Activated T-cell treated with anti-CD3 and anti-CD28 coated beads, Interleukin-2, amount 50 U/mL, for 1 hour (primary cell): ENCODE data around the gene TTLL8.

Source experiments
- DNase-seq: peaks from one replicate; pipeline ENCODE4 v3.0.0-alpha.2; 2020

Gene TTLL8

DNA sequence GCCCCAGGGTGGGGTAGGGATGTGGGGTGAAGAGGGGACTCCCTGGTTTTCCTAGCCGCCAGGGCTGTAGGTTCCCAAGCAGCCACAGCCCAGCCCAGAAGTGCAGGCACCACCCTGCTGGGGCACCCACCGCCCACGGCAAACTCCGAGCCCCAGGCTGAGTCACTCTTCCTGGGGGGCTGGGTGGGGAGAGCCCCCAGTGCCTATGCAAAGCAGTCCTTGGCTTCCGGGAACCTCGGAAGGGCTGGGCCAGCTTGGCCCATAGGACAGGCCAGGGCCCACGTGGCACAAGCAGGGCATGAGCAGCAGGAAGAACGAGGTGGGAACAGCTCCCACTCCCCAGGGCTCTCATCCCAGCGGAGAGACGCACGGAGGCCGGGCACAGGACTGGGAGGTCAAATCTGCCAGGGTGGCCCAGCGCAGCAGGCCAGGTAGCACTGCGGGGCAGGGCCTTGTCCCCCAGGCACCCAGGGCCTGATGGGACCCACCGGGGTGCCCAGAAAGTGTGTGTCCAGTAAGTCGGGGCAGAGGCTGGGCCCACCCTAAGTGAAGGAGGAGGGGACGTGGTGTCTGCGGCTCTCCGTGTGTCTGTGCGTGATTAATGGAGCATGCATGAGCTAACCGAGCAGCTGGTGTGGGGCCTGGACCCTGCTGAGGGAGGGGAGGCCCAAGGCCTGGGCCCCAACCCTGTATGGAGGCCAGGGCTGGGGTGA lies 41.0 kb downstream of the TTLL8 start:
- peak; percentile 58 for DNase-seq

- DNase-seq: no peak
Observed at GRCh38 chr22:50016308-50016987, 41.6 kb downstream of the TTLL8 start.

GRCh38 chr22:50015451-50016307 lies 42.4 kb downstream of the TTLL8 start:
- DNase-seq: peak; percentile 17

DNA sequence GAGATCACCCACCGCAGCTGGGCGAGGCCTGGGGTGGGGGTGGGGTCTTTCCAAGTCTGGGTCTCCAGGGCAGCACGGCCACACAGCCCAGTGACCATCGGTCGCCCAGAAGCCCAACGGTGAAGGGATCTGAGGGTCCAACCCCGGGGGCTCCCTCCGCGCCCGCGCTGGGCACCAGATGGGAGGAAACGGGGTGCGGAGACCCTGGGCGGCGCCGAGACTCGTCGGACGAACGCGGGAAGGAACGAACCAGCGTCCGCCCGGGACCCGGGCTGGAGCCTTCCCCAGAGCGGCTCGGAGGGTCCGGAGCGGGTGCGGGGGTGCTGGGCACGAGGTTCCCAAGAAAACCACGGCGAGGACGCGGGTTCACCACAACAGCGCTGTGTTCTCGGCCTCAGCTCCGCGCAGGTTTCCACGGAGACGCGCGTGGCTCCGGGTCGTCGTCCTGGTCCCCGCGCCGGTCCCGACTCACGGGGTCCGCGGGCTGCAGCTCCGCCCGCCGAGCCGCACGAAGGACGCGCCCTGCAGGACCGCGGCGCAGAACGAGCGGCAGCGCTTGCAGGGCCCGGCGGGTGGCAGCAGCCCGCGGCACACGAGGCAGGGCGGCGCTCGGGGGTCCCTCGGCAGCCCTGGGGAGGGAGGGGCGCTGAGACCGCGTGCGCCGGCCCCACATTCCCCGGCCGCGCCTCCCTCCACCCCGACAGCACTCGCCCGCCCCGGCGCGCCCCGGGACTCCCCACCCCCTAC lies 43.3 kb downstream of the TTLL8 start:
- peak; percentile 39 for DNase-seq

DNA sequence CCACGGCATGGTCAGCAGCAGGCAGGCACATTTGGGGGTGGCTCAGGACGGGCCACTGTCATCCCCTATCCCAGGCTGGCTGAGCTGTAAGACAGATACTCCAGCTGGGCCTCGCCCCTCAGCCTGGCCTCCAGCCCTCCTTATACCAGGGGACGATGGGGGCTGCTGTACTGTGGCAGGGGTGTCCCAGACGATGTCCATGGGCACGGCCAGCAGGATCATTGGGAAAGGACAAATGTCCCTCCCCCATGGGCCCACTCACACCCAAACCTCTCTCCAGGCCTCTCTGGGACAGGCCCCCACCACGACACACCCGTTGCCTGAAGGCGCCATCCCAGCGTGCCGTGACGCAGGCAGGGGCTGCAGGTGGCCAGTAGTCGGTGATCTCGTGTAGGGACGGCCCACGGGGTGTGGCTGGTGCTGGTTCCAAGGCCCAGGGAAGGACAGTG lies 44.0 kb downstream of the TTLL8 start:
- DNase-seq: peak; percentile 20

GRCh38 chr22:50012211-50013181 lies 45.6 kb downstream of the TTLL8 start, which contains the start of gene IL17REL:
Gene IL17REL, minus strand, starts transcription at chr22:50012765. Its CDS starts 119 bp downstream, at chr22:50012646.
- no peak for DNase-seq

GRCh38 chr22:50011447-50012210 lies 46.5 kb downstream of the TTLL8 start:
- DNase-seq: peak; percentile 18

- DNase-seq: peak; percentile 69
Observed at GRCh38 chr22:50010676-50011446, 47.2 kb downstream of the TTLL8 start.

GRCh38 chr22:50009765-50010675 lies 48.1 kb downstream of the TTLL8 start:
- DNase-seq: no peak

DNA sequence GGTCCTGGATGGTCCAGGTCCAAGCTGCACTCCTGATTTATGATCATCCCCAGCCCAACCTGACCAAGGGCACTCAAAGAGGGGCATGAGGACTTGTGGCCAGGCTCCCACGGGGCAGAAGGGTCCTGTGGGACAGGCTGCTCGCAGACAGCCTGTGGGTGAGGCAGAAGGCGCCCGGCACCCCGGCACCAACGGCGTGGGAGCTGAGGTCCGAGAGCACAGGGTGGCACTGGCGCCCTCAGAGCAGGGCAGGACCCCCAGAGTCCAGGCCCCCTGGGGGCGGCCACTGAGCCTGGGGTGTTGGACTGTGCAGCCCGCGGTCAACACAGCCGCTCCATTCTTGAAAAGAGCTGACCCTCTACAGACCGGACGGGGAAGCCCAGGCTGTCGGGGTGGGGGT lies 48.8 kb downstream of the TTLL8 start:
- DNase-seq: no peak

GRCh38 chr22:50008151-50009040 lies 49.7 kb downstream of the TTLL8 start:
- no peak for DNase-seq

GRCh38 chr22:50007057-50007511 lies 51.0 kb downstream of the TTLL8 start:
- no peak for DNase-seq

- DNase-seq: no peak
Observed at GRCh38 chr22:50004918-50005317, 53.2 kb downstream of the TTLL8 start.

GRCh38 chr22:50002791-50003190 lies 55.3 kb downstream of the TTLL8 start:
- DNase-seq: no peak

GRCh38 chr22:50001388-50002231 lies 56.5 kb downstream of the TTLL8 start:
- DNase-seq: no peak

DNA sequence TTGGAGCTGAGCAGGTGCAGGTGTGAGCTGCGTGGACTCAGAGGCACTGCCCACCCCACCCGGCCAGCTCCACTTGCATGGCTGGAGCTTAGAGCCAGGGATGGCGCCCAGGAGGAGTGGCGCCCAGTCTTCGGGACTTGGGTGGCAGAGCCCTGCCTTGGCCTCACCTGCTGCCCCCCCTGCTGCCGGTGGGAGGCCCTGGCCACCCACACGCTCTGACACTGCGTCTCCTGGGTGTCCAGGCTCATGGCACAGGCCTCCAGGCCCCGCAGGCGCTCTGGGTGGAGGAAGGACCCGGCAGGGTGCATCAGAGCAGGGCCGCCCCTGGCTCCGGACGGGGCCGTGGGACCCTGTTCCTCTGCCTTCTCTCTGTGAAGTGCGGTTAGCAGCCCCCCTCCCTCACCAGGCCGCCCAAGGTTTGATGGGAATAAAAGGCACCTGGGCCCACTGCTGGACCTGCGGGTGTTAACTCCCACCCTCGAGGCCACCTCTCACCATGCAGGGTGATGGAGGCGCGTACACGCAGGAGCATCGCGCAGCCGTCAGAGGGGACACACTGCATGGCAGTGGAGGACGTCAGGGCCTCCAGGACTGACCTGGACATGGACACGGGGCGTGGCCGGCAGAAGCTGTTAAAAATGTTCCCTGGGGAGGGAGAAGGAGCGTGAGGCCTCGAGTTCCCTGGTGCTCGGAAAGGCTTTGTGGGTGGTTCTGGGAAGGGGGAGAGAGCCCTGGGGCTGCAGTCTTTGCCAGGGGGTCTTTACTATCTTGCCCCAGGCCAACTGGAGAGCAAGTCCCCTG lies 57.3 kb downstream of the TTLL8 start:
- DNase-seq: no peak
